K562 (cell line): ENCODE measurements around the gene ZNF514. TPM values are rescaled to one million over a fixed set of nuclear protein-coding genes. Genes with fewer than 3 reads are reported as not detected.

ENCODE experiments used
- ATAC-seq: fragments of 200-7000 bp; cut with Tn5 transposase; 3 replicates; pipeline ENCODE4 v1.9.1; 2020; ENCODE audit warnings: moderate library complexity
- BruUV-seq: library from RNA; stranded (reverse); fragments of 400-500 nt; replicated peaks from 2 replicates; lab custom pipeline; 2021; lab: Mats Ljungman, UMichigan
- CTCF ChIA-PET: fragments of 300-600 bp; formaldehyde crosslinking; extraction: SDS; loops from one replicate; lab custom pipeline; 2021; ENCODE audit warnings: low intra/inter-chr PET ratio; lab: Yijun Ruan, JAX
- POLR2A ChIA-PET: fragments of 300-600, 350-650 bp; sonication (Branson Sonifier 250); formaldehyde crosslinking; extraction: SDS; loops from one replicate; lab custom pipeline; 2021; ENCODE audit warnings: antibody characterized with exemption, inconsistent platforms; lab: Yijun Ruan, JAX
- DNase-seq, 4 experiments: peaks; one replicate each; pipeline versions ENCODE4 v3.0.0 to v3.0.0-alpha.2; 2011 to 2018; ENCODE audit warnings: low spot score in 3 of 4, mixed read lengths in 3 of 4; ENCODE audit errors: extremely low read depth in 1 of 4
- FAIRE-seq: peaks from 2 replicates; lab custom pipeline; 2011; peaks lifted over from hg19 to GRCh38; lab: Jason Lieb, UNC
- H2AFZ ChIP-seq: 2 replicates; pipeline ENCODE4 v1.6.0; 2011; ENCODE audit warnings: low read depth, low read length, control low read depth, inconsistent platforms
- H3K27ac ChIP-seq: fragments of 200-600 bp; 3 replicates; pipeline ENCODE4 v1.8.0; 2011; ENCODE audit warnings: low read depth, mild to moderate bottlenecking, control low read depth, inconsistent platforms, low read length, moderate library complexity, mixed read lengths; ENCODE audit errors: extremely low read depth
- H3K27me3 ChIP-seq, 2 experiments: fragments of 300-600 bp in 1 of 2; 2 replicates in 1 of 2; 3 replicates in 1 of 2; pipeline versions ENCODE4 v1.6.0 to v1.8.0; 2011; ENCODE audit warnings: inconsistent platforms in 2 of 2, low read length in 2 of 2, mild to moderate bottlenecking in 1 of 2, mixed read lengths in 1 of 2, moderate library complexity in 1 of 2; ENCODE audit not compliant: control insufficient read depth in 2 of 2, insufficient read depth in 2 of 2
- H3K36me3 ChIP-seq: fragments of 300-600 bp; 3 replicates; pipeline ENCODE4 v1.8.0; 2011; ENCODE audit warnings: mild to moderate bottlenecking, low read length, inconsistent platforms; ENCODE audit not compliant: control insufficient read depth, insufficient read depth
- H3K4me1 ChIP-seq, 2 experiments: fragments of 200-600 bp in 1 of 2; replicated peaks in 1 of 2; 2 replicates in 1 of 2; 3 replicates in 1 of 2; pipeline versions ENCODE4 v1.5.1 to v1.8.0; 2011; ENCODE audit warnings: inconsistent platforms in 2 of 2, low read length in 2 of 2, mild to moderate bottlenecking in 1 of 2, mixed read lengths in 1 of 2, moderate library complexity in 1 of 2; ENCODE audit not compliant: control insufficient read depth in 2 of 2, insufficient read depth in 2 of 2
- H3K4me2 ChIP-seq: 2 replicates; pipeline ENCODE4 v1.6.1; 2011; ENCODE audit warnings: low read length, control low read depth, inconsistent platforms, mixed read lengths; ENCODE audit not compliant: insufficient read depth
- H3K4me3 ChIP-seq: fragments of 200-600 bp; sonication (generic), shearing (Covaris generic); 2 replicates; pipeline ENCODE4 v1.5.1; 2016; ENCODE audit warnings: control low read depth, inconsistent platforms
- H3K79me2 ChIP-seq: fragments of 200-600 bp; 3 replicates; pipeline ENCODE4 v1.8.0; 2011; ENCODE audit warnings: low read length, inconsistent platforms; ENCODE audit not compliant: control insufficient read depth, insufficient read depth
- H3K9ac ChIP-seq, 2 experiments: 2 replicates each; pipeline versions ENCODE4 v1.6.0 to v1.6.1; 2011; ENCODE audit warnings: low read depth in 2 of 2, low read length in 2 of 2, control low read depth in 1 of 2, inconsistent platforms in 1 of 2, mild to moderate bottlenecking in 1 of 2, mixed read lengths in 1 of 2; ENCODE audit not compliant: insufficient read depth in 1 of 2
- H3K9me1 ChIP-seq: one replicate; pipeline ENCODE4 v1.6.0; 2011; ENCODE audit warnings: inconsistent platforms, mild to moderate bottlenecking, low read length, moderate library complexity; ENCODE audit not compliant: control insufficient read depth, insufficient read depth
- H3K9me3 ChIP-seq: replicated peaks from 2 replicates; pipeline ENCODE4 v1.5.1; 2011; ENCODE audit warnings: low read depth, low read length, inconsistent platforms; ENCODE audit not compliant: control insufficient read depth, insufficient read depth
- H4K20me1 ChIP-seq: replicated peaks from 2 replicates; pipeline ENCODE4 v1.6.1; 2011; ENCODE audit warnings: low read length, inconsistent platforms, mixed read lengths; ENCODE audit not compliant: control insufficient read depth, insufficient read depth
- DIDO1 ChIP-seq: fragments of 450-650 bp; IDR thresholded peaks from 2 replicates; pipeline ENCODE4 v1.6.1; 2016; ENCODE audit warnings: low read depth, missing biosample characterization, missing genetic modification characterization
- HBP1 ChIP-seq: fragments of 450-650 bp; formaldehyde crosslinking; IDR thresholded peaks from 2 replicates; pipeline ENCODE4 v1.4.0; 2022; ENCODE audit warnings: missing genetic modification characterization
- HNRNPLL ChIP-seq: fragments of 200-400 bp; formaldehyde crosslinking; IDR thresholded peaks from 2 replicates; pipeline ENCODE4 v1.6.1; 2017; ENCODE audit warnings: low read length, low read depth, mild to moderate bottlenecking; ENCODE audit not compliant: poor library complexity, severe bottlenecking
- IFI16 ChIP-seq: fragments of 250-450 bp; sonication (Bioruptor Pico); IDR thresholded peaks from 2 replicates; pipeline ENCODE4 v2.1.2; 2022; ENCODE audit warnings: mild to moderate bottlenecking, inconsistent platforms
- ILK ChIP-seq: fragments of 450-650 bp; IDR thresholded peaks from 2 replicates; pipeline ENCODE4 v1.6.1; 2016; ENCODE audit warnings: missing genetic modification characterization, low read depth, mild to moderate bottlenecking, missing compliant biosample characterization, moderate library complexity, borderline replicate concordance
- MTA2 ChIP-seq: fragments of 450-650 bp; IDR thresholded peaks from 2 replicates; pipeline ENCODE4 v1.6.1; 2016; ENCODE audit warnings: low read depth
- NFRKB ChIP-seq: fragments of 450-650 bp; IDR thresholded peaks from 2 replicates; pipeline ENCODE4 v1.6.1; 2016; ENCODE audit warnings: low read depth
- RFX1 ChIP-seq: fragments of 450-650 bp; IDR thresholded peaks from 2 replicates; pipeline ENCODE4 v1.6.1; 2016; ENCODE audit warnings: mild to moderate bottlenecking, moderate library complexity
- THRA ChIP-seq: fragments of 450-650 bp; IDR thresholded peaks from 2 replicates; pipeline ENCODE4 v1.6.1; 2017; ENCODE audit warnings: mild to moderate bottlenecking, moderate library complexity
- TOE1 ChIP-seq, 2 experiments: fragments of 450-650 bp in 1 of 2; sonication (generic) in 1 of 2; formaldehyde crosslinking in 1 of 2; IDR thresholded peaks; 2 replicates each; pipeline versions ENCODE4 v1.7.1 to v1.8.0; 2016 to 2022; ENCODE audit warnings: borderline replicate concordance in 2 of 2, mild to moderate bottlenecking in 2 of 2, antibody characterized with exemption in 1 of 2, inconsistent platforms in 1 of 2, low read depth in 1 of 2, missing genetic modification reagents in 1 of 2, moderate library complexity in 1 of 2
- ZNF143 ChIP-seq: sonication (generic); formaldehyde crosslinking; IDR thresholded peaks from 2 replicates; pipeline ENCODE4 v1.9.0; 2022; ENCODE audit warnings: mild to moderate bottlenecking, missing genetic modification reagents
- ZNF449 ChIP-seq: fragments of 250-450 bp; sonication (Bioruptor Pico); IDR thresholded peaks from 2 replicates; pipeline ENCODE4 v1.8.0; 2022; ENCODE audit warnings: moderate library complexity, mild to moderate bottlenecking, inconsistent platforms
- WGBS: fragments of 100-300 bp; shearing (Covaris generic); methylation state at CpG from one replicate; pipeline ENCODE4 v1.1.6; 2016; ENCODE audit warnings: low coverage, mixed read lengths; ENCODE audit not compliant: insufficient coverage; ENCODE audit errors: missing lambda C conversion rate; 5-methylcytosine and 5-hydroxymethylcytosine counted together
- in situ Hi-C: fragments of 300-500 bp; cut with MboI; formaldehyde crosslinking; loops from 4 replicates; pipeline ENCODE4 v1.15.0; 2018; ENCODE audit warnings: inconsistent platforms, mixed read lengths
- intact Hi-C: fragments of 100-400 bp; cut with micrococcal nuclease; formaldehyde crosslinking; loops from 2 replicates; pipeline ENCODE4 v1.14.2; 2022
- polyA plus RNA-seq, 8 experiments: library from polyadenylated mRNA; depleted of rRNA in 4 of 8; stranded (reverse) in 5 of 8; unstranded in 3 of 8; fragments of >200 nt; fragmentation: Nextera tagmentation in 2 of 8; fragmentation: Illumina TruSeq in 1 of 8; extraction: Ambion mirVana in 2 of 8; extraction: Trizol in 1 of 8; gene quantifications; 2 replicates each; pipeline versions ENCODE4 v1.2.1 to v1.2.3, GENCODE V29; 2011 to 2014; ENCODE audit warnings: inconsistent platforms in 1 of 8, missing spikeins in 1 of 8
- total RNA-seq, 7 experiments: library from RNA; depleted of rRNA in 6 of 7; stranded (reverse); fragments of >200 nt in 6 of 7; fragmentation: Illumina TruSeq in 2 of 7; extraction: Trizol in 2 of 7; gene quantifications; 2 replicates each; pipeline versions ENCODE4 v1.2.1 to v1.2.3, GENCODE V29; 2011 to 2021; ENCODE audit warnings: low replicate concordance in 1 of 7

The ZNF514 gene
- total and polyA plus RNA-seq, 9 of the 15 experiments (the other 6 are each of a cell fraction or from before 2014, with no cell fraction given), result 7.5 to 17.7 (median 11.4) TPM

- ChIA-PET POLR2A (no interaction called here), CTCF (no interaction called here)
- no peaks in the 10 kb centered on the region for H3K79me2 ChIP-seq
- no peak overlapping the region for H3K4me3 ChIP-seq
- ATAC-seq (no peak), DNase-seq (no peak), FAIRE-seq (no peak)
- intact Hi-C loops (no loop called here), in situ Hi-C loops (no loop called here)
- no peak overlapping the region for H3K4me2 ChIP-seq
- 0 out of 2 replicates have a peak, but pooled peaks cover 2% of the 10 kb centered on the region for H3K9me3 ChIP-seq
- H4K20me1 ChIP-seq, result no peaks in the 10 kb centered on the region
- no peak overlapping the region for H3K27ac ChIP-seq
- WGBS, result 52% methylated on average over 5 of the region's 7 CpGs
- H3K9me1 ChIP-seq, result no peaks in the 10 kb centered on the region
- TF ChIP-seq ZNF143 (CRISPR knock-in tag), result no peak
- TF ChIP-seq DIDO1 (tag), result no peak
- no peak for TF ChIP-seq TOE1 (IDR thresholded peaks at IDR 0.05; ENCODE audit: borderline replicate concordance)
- no peak for TF ChIP-seq TOE1 (CRISPR knock-in tag; IDR thresholded peaks at IDR 0.05; ENCODE audit: borderline replicate concordance, low read depth)
- no peak for TF ChIP-seq NFRKB
- no peak for TF ChIP-seq HNRNPLL
- TF ChIP-seq ZNF449 (CRISPR knock-in tag), result no peak
- no peak for TF ChIP-seq IFI16 (CRISPR knock-in tag)
- TF ChIP-seq ILK (tag), result no peak
- TF ChIP-seq MTA2, result no peak
- TF ChIP-seq HBP1 (CRISPR knock-in tag), result no peak
- TF ChIP-seq RFX1, result no peak
- no peak for TF ChIP-seq THRA
- H3K4me1 ChIP-seq, result no peaks in the 10 kb centered on the region
- H3K9ac ChIP-seq, result no peak overlapping the region
- H2AFZ ChIP-seq, result no peak overlapping the region
- peaks cover 29% of the 10 kb centered on the region for H3K36me3 ChIP-seq
- BruUV-seq, result no TSS peak
- H3K27me3 ChIP-seq, result no peaks in the 10 kb centered on the region
Observed at GRCh38 chr2:95179451-95179850, 19.8 kb upstream of the ZNF514 start.
